IPS-18c (cell line): ENCODE measurements around the gene VAMP2.

Source experiments
- H3K4me3 ChIP-seq: 2 replicates; pipeline ENCODE4 v1.7.0; 2013; ENCODE audit warnings: low read depth, mild to moderate bottlenecking, low read length, moderate library complexity; ENCODE audit not compliant: insufficient read depth
- H3K9me3 ChIP-seq: one replicate; pipeline ENCODE4 v1.6.1; 2013; ENCODE audit warnings: mild to moderate bottlenecking, low read length, moderate library complexity; ENCODE audit not compliant: control insufficient read depth, insufficient read depth

The VAMP2 gene

DNA sequence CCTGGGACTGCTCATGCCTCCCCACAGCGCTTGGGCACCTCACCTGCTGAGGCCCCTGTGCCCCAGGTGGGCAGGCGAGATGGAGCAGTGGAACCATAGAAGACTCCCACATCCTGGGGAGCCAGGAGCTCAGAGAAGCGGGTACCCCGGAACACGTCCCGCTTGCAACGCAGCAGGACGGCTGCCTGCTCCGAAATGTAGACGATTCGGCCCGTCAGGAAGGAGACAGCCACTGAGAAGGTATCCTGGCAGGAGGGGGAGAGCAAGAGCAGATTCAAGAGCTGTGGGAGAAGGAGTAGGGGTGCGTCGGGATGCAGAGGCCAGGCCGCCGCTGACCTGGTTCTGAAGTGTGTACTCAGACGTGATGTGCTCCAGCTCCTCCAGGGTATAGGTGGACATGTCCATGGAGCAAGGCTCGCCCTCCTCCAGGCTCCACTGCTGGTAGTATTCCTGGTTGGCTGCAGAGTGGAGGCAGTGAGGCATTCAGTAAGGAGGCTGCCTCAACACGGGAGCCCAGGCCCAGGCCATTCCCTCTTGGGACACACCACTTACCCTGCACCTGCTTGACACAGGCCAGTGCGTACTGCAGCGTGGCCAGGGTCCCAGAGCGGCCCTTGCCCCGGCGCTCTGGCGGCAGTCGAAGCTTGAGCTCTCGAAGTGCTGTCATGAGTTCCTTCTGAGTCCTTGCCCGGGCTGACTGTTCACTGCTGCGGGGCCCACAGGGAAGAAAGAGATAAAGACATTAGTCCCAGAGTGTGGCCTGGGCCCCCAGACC is 13.1 kb downstream of the VAMP2 start:
- Histone ChIP-seq H3K9me3 (peaks cover 4% of the 10 kb centered on the region), H3K4me3 (no peak overlapping the region)

DNA sequence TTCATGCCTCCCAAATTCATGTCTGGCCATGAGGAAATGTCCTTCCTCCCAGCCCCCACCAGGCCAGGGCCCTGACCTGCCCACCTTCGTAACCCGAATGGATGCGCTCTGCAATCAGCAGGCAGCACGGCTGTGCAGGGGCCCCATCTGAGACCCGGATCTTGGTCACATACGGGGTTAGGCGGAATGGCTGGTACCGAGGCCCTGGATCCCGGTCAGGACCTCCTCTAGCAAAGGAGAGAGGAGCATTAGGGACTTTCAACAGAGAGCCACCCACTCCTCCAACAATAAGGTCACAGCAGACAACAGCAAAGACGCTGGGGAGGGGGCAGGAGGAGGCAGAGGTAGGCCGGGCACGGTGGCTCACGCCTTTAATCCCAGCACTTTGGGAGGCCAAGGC is 14.2 kb downstream of the VAMP2 start:
- Histone ChIP-seq H3K9me3 (peaks cover 4% of the 10 kb centered on the region), H3K4me3 (no peak overlapping the region)

DNA sequence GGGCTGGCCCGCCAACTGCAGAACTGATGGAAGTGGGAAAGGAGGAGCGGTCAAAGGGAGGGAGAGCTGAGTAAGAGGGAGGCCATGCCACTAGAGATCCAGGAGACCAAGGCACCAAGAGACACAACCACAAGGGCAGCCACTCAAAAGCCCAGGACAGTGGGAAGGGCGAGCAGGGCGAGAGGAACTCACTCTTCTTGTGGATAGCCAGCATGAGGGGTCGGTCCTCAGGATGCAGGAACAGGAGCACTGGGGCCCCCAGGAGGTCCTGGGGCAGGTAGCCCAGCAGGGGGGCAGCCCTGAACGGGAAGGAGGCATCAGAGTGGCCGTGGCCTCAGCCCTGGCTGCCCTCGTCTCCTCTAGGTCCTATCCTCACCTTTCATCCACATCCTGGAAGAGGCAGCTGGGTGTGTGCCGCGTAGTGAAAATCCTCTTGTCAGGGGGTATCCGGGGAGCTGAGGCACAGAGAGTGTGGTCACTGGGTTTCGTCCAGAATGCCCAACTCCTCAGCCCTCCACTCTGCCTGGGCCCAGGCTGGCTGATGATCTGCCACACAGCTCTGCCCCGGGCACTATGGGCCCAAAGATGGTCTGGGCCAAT is 14.8 kb downstream of the VAMP2 start:
- peaks cover 4% of the 10 kb centered on the region for H3K9me3 ChIP-seq
- H3K4me3 ChIP-seq: no peak overlapping the region

DNA sequence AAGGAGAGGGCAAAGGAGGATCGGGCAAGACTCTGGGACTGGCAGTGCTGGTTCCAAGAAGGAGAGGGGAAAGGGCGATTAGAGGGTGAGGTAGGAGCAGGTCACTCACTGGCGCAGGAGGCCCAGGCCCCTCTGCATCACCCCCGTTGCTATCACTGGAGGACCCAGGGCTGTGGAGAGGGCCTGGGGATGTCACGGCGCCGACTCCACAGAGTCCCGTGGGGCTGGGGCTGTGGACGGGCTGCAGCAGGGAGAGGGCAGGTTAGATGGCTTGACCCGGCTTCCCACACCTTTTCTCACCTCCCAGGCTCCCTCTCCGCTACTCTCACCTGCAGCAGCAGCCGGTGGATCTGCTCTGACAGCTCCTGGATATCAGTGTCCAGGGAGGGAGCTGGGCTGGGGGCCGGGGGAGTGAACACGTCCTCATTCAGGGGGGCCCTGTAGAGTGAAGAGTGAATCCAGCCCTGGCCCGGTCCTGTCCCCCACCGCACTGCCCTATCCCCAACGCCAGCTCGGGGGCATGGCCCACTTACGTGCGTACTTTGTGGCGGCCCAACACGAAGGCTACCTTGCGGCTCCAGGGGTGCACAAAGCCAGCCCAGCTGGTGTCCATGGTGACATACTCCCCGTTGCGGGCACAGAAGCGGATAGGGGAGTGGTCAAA is 15.5 kb downstream of the VAMP2 start:
- peaks cover 4% of the 10 kb centered on the region for H3K9me3 ChIP-seq

DNA sequence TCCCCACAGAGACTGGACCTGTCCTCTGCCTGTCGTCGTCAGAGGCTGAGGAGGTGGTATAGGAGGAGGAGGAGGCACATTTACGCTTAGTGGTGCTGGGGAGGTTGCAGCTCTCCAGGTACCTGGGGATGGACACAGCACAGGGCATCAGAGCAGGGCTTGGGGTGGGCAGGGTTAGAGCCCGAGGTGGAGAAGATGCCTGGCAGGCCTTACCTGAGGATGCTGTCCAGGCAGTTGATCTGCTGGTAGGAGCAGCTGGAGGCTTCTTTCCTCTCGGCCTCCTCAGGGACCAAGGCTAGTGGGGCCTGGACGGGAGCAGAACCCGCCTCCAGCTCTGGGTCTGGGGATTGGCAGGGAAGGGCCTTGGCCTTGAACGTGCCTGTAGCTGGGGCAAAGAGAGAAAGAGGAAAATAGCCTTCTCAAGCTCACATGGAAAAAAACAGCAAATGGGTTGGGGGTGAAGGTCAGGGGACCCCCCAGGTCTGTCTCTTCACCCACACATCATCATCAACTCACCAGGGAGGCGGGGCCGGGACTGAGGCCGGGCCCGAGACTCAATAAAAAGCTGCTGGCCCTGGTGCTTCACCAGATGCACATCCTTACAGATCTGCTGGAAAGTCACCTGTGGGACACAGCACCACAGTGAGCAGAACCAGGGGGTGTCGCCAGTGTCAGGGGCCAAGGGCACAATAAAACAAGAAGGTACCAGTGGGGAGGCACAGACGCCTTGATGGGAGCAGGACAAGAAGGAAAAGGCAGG is 16.2 kb downstream of the VAMP2 start:
- Histone ChIP-seq H3K4me3 (no peak overlapping the region), H3K9me3 (peaks cover 4% of the 10 kb centered on the region)

More for the DNA sequence above, 15.5 kb downstream of the VAMP2 start:
- H3K4me3 ChIP-seq: no peak overlapping the region

DNA sequence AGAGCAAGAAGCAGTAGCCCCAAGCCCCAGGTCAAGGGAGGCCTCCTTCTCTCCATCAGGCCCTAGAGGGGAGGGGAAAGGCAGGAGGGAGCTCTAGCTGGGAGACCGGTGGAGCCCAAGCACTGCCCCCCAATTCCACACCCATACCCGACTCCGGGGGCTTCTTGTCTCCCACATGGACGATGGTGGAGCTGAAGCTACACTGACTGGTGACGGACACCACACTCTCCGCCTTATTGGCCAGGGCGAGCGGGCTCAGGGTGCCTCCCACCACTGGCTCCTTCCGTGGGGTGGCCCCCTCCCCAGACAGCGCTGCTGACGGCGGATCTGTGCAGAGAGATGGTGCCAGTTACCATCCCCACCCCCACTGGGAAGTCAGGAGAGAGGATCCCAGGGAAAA is 16.9 kb downstream of the VAMP2 start:
- H3K9me3 ChIP-seq: peaks cover 4% of the 10 kb centered on the region

DNA sequence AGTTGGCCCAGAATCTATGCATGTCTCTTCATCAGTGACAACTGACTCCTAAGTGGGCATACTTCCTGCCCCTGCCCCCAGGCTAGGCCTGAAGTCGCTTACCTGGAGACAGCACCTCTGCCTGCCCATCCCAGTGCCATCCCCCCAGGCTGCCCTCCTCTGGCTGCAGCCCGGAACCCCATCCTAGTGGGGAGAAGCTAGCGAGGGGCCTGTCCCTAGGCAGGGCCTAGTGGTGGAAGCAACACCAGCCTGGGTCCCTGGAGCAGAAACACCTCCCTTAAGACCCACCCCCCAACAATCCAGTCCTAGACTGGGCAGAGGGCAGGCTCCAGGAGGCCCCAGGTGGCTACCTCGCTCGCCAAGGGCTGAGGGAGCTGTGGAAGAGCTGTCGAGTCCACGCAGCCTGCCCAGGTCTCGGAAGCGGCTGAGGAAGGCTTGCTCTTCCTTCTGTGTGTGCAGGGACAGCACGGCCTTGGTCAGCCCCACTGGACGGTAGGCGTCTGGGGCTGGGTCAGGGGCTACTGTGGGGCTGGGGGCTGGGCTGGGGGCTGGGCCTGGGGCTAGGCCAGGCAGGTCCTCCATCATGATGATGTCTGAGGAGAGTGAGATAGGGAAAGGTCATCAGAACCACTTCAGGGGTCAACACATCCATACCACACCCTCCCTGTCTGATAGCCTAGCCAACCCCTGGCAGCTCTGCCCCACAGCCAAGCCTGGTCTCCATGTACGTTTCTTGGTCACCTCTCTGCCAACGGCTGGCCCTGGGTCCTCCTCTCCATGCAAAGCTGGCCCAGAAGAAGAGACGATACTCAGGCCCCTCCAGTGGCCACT is 18.1 kb downstream of the VAMP2 start:
- no peak overlapping the region for H3K4me3 ChIP-seq
- peaks cover 2% of the 10 kb centered on the region for H3K9me3 ChIP-seq

More for the DNA sequence above, 16.9 kb downstream of the VAMP2 start:
- H3K4me3 ChIP-seq: no peak overlapping the region

DNA sequence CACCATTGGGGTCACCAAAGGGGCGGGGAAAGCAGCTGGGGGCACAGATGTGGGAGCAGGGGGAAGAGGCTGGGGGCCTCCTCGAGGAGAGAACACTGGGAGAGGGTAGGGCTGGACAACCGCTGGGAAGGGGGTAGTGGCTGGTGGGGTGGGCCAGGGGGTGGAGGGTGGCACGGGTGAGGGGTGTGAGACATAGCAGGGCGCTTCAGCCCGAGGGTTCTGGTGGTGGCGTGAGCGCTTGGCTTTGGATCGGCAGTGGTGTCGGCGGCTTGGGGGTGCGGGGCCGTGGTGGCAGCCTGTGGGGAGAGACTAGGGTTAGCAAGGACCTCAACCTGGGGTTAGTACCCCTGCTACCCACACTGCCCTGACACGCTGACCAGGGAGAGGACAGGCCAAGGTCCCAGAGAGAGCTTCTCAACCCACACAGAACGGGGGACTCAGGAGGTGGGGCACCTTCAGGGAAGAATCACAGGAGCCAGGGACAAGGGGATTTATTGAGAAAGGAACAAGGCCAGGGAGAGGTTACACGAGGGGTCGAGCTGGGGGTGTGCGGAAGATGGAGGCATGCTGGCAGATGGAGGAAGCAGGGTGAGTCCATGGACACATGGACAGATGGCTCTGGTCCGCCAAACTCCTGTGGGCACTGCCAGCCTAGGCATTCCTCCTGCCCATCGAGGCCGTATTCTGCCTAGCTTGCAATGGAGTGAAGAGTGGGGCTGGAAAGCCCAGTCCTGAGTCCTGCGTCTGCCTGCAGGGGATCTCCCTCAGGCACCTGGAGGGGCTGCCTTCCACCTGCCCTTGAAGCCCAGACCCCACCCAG is 19.0 kb downstream of the VAMP2 start:
- Histone ChIP-seq H3K4me3 (no peak overlapping the region), H3K9me3 (peaks cover 2% of the 10 kb centered on the region)

DNA sequence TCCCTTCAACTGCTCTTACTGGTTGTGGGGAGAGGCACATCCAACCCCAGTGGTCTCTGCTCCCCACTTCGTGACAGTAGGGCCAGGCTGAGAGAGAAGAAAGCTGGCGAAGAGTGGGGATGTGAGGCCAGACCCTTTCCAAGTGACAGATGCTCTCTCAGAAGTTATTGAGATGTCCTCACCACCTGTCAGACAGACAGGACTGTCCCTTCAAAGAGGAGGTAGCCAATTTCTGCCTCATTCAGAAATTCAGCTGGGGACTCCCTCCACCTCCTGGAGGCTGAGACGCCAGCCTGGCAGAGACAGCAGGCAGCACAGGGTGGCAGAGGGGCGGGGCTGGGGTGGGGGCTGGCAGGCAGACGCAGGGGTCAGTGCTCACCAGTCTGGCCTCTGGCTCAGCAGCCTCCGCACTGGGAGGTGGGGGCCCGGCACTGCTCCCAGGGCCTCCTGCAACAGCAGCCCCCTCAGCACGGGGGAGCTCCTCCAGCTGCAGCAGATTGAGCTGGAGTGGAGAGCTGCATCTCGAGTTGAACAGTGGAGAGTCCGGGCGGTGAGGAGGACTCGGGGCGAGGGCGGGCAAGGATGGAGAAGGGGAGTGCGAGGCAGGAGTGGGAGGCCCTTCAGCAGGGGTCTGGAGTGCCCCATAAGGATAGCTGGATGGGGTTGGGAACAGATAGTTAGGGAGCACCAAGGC is 19.7 kb downstream of the VAMP2 start:
- no peaks in the 10 kb centered on the region for H3K9me3 ChIP-seq

DNA sequence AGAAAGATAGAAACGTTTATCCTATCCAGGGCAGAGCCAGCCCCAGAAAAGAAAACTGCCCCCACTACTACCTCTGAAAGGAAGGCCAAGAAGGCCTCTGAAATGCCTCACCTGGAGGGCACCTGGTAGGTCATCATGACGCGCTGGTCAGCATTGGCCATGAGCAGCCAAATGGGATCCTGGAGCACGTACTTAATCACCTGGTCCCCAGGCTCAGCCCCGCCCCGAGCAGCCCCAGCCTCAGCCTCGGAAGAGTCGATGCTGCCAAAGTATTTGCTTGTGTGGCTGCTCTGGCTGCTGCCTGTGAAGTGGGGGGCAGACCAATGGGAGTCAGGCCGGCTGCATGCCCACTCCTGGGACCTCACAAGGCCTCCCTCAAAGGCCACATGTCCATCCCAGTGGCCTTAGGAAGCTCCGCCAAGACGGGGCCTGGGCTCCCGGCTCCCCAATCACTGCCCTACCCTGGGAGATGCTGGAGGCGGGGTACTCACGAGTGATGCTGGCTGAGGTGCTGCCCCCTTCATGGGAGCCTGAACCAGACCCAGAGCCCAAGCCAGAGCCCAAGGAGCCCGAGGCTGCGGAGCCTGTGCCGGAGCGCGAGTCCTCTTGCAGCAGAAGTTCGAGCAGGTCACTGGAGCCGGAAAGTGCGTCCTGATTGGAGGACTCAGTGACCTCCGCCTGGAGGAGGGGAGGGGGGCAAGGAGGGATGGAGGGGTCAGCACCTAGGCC is 20.4 kb downstream of the VAMP2 start:
- Histone ChIP-seq H3K9me3 (no peaks in the 10 kb centered on the region), H3K4me3 (no peak overlapping the region)

More for the DNA sequence above, 19.7 kb downstream of the VAMP2 start:
- no peak overlapping the region for H3K4me3 ChIP-seq

DNA sequence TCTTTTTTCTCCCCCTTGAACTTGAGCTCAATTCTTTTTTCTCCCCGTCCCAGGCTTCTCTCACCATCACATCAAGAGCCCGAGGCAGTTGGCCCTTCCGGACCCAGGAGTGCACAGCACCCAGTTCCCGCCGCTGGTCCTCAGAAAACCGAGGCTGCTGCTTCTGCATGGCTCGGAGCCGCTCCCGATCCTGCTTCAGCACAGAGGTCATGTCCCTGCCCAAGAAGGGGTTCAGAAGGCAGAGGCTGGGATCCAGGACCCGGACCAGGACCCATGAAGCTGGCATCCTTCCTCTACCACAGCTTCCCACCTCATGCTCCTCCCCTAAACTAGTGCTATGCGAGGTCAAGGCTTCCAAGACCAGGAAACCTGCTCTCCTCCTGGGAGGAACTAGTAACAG is 21.0 kb downstream of the VAMP2 start:
- Histone ChIP-seq H3K4me3 (no peak overlapping the region), H3K9me3 (no peaks in the 10 kb centered on the region)

DNA sequence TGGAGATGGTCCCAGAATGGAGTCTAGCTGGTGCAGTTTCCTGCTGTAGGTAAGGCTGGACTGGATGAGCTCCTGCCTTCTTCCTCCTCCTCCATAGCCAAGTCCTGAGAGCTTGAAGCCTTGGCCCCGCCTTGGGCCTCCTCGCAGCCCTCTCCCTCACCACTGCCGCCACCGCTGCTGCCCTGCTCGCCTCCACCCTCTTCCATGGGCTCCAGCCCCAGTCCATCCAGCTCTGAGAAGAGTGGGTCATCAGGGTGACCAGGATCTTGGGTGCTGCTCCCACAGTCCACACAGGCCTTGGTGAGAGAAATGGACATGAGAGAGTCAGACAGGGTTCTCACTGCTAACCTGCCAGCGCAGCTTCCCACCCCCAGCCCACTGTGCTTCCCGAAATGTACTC is 21.7 kb downstream of the VAMP2 start:
- Histone ChIP-seq H3K9me3 (no peaks in the 10 kb centered on the region), H3K4me3 (no peak overlapping the region)

DNA sequence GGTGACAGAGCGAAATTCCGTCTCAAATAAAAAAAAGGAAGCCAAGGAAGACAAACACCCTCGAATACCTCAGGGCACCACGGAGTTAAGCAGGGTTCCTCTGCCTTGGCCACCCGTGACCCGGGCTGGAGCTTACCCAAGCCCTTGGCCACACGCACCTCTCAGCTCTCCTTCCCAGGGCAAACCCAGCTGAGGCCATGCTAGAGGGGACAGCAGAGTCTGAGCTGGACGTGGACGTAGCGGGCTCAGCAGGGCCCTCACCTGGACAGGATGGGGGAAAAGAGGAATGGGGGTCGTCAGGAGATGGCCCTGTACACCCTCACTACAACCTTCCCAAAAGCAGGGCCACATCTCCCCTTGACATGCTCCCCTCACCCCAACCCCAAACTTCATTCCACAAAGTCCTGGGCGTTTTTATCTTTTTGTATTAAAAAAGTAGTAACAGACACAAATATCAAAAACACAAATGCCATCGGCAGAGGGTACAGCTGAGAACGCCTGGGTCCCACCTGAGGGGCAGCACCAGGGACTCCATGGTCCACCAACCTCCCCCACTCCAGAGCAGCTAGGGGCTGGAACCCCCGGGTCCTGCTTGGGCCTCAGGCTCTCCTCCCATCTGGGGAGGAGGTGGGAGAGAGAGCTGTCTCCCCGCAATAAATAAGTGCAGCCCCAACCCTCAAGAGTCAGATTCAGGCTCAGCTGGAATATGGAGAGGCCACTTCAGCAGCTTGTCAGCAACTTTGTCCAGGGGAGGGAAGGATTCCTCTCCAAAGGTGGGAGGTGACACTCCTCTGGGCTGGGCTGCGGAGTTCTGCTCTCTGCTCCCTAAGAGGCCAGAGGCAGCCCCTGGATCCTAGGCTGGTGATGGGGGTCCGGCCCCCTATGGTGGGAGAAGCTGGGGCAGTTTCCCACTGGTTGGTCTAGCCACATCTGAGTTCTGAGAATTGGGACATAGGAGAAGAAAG is 22.4 kb downstream of the VAMP2 start:
- Histone ChIP-seq H3K9me3 (no peaks in the 10 kb centered on the region), H3K4me3 (no peak overlapping the region)
